SU-DHL-6 (cell line): Measurements from ENCODE around the gene KDM1A.

ENCODE experiments used
- EZH2phosphoT487 ChIP-seq: fragments of 200-600 bp; sonication (generic), shearing (Covaris generic); conservative IDR thresholded peaks from 2 replicates; pipeline ENCODE4 v1.6.1; 2018; ENCODE audit warnings: mild to moderate bottlenecking, antibody characterized with exemption, low read length, moderate library complexity, mixed read lengths
- TF ChIP-seq, protein P1 (sequence below): fragments of 200-600 bp; sonication (generic); IDR thresholded peaks from one replicate; pipeline ENCODE4 v1.5.1; 2017; ENCODE audit warnings: antibody characterized with exemption, mild to moderate bottlenecking, low read length, moderate library complexity; ENCODE audit not compliant: insufficient read depth, poor library complexity, severe bottlenecking

DNA sequence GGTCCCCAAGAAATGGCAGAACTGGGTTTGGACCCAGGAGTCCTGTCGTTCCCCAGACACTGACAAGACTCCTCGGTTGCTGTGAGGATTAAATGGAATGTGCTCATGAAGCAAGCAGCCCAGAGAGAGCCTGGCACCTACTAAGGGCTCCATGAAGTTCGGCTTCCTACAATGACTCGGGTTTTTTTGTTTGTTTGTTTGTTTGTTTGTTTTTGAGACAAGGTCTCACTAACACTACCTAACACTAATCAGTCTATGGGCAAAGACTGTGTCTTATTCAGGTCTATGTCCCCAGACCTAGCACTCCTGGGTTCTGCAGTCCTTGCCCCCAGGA lies 43.2 kb upstream of the KDM1A start:
- TF ChIP-seq, protein P1, sequence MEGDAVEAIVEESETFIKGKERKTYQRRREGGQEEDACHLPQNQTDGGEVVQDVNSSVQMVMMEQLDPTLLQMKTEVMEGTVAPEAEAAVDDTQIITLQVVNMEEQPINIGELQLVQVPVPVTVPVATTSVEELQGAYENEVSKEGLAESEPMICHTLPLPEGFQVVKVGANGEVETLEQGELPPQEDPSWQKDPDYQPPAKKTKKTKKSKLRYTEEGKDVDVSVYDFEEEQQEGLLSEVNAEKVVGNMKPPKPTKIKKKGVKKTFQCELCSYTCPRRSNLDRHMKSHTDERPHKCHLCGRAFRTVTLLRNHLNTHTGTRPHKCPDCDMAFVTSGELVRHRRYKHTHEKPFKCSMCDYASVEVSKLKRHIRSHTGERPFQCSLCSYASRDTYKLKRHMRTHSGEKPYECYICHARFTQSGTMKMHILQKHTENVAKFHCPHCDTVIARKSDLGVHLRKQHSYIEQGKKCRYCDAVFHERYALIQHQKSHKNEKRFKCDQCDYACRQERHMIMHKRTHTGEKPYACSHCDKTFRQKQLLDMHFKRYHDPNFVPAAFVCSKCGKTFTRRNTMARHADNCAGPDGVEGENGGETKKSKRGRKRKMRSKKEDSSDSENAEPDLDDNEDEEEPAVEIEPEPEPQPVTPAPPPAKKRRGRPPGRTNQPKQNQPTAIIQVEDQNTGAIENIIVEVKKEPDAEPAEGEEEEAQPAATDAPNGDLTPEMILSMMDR, result no peak
- TF ChIP-seq EZH2phosphoT487, result no peak
